HG03439 (cell line): ENCODE data around the gene PCGF5.
"Not testable (repeated sequence)": the region's sequence is repeated elsewhere in the genome, so short reads cannot be mapped to it uniquely, and the experiment has no call there.

Experiments used
- ATAC-seq: cut with Tn5 transposase; IDR thresholded peaks from one replicate; pipeline ENCODE4 v1.9.1; 2021; ENCODE audit warnings: mild to moderate bottlenecking, moderate library complexity; ENCODE audit not compliant: unreplicated experiment

The PCGF5 gene

DNA sequence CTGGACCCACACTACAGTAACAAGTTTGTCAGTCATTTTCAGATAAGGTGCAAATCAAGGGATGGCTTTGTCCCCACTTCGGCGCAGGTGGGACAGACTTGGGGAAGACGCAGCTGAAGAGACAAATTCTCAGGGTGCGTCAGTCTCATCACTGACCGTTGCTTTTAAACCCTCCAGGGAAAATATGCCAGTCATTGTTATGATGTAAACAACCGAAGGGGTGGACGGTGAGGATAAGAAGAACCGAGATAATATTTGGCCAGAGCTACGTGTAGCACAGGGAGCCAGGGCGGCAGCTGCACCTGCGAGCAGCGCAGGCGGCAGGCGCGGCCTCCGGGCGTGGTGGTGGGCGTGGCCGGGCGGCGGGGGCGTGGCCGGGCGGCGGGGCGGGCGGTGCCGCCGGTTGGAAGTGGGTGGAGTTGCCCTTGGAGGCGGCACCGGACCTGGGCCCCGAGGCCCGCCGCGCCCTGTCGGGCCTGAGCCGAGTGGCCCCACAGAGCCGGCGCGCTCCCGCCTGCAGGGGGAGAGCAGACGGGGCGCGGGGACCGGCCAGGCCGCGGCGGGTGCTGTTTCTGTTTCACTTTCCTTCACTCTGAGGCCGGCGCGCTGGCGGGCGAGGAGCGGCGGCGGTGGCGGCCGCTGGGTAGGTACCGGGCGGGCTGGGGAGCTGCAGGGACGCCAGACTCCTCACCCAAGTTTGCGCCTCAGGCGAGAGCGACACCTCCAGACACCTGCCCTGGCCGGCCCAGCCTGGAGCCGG, at the start of gene PCGF5:
TSS of gene PCGF5 (plus strand) at position 470 of the 760 bp plus-strand sequence. CDS start 2,209 bp downstream, outside the sequence.
- ATAC-seq = peak; percentile 94

DNA sequence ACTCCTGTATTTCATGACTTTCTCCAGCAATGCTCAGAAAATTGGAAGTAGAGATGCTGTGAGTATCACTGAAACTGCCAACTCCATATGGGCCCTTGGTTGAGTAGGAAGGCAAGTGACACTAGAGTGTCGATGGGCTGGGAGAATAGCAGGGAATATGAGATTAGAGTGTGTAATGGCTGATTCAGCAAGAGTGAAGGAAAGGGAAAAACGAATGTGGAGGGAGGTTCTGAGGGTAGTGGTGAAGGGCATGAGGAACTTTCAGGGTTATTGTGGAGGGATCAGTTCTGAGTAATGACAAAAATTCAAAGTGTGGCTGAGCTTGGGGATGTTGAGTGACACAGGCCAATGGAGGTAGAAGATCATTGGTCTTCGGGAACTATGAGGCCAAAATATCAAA, 49.0 kb upstream of the PCGF5 start:
- no peak for ATAC-seq

DNA sequence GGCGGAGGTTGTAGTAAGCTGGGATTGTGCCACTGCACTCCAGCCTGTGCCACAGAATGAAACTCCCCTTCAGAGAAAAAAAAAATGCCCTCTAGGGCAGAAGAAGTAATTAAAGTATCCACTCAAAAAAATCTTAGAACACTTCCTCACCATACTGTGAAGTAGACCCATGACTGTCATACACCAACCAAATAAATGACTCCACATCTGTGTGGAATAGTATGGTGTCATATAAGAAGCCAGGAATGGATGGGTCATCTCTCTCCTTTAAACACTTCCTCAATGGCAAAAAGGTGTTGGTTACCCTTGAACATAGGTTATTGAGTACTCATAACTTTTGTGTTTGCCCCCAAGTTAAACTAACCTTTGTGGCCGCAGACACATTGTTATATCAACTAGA, 48.1 kb upstream of the PCGF5 start:
- ATAC-seq = no peak

DNA sequence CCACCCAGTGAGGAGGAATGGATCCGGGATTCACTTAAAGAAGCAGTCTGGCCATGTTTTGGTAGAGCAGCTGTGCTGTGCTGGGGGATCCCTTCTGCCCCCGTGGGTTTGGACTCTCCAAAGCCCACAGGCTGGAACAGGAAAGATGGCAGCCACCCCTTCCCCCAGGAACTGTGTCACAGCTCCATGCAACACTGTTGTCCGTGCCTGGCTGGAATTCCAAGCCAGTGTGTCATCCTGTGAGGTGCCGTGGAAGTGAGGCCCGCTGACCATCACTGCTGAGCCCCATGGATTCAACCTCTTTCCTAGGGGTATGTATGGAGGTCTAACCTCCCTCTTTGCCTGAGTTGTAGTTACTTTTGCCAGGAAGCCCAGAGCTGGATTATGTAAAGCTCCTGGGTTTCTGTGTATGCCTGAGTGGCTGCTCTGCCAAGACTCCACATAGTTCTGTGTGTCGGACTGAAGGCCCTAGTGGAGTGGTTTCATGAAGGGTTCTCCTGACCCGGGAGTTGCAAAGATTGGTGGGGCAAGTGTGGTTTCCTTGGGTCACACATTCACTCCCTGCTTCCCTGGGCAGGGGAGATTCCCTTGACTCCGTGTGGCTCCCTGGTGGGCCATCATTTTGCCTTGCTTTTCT, 35.1 kb upstream of the PCGF5 start:
- no peak for ATAC-seq

DNA sequence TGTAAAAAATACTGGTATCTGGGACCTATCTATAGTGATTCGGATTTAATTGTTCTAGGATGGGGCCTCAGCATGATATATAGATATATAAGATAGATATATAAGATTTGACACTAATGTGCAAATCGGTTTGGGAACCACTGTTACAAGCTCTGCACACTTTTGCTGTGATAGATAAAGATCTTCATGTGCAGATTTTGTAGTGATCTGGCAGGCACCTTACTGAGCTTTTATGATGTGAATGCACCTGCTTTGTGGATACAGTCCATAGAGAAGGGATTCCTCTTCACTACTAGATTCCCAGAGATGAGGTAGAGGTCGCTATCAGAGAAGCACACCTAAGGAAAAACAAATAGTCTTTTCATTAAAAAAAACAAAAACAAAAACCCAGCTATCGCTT, 33.3 kb upstream of the PCGF5 start:
- ATAC-seq = no peak

DNA sequence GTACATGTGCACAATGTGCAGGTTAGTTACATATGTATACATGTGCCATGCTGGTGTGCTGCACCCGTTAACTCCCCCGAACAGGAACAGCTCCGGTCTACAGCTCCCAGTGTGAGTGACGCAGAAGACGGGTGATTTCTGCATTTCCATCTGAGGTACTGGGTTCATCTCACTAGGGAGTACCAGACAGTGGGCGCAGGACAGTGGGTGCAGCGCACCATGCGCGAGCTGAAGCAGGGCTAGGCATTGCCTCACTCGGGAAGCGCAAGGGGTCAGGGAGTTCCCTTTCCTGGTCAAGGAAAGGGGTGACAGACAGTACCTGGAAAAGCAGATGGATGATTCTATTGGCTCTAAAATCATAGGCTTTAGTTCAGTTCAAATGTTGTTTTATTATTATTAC, 32.5 kb upstream of the PCGF5 start:
- ATAC-seq = not testable (repeated sequence)

DNA sequence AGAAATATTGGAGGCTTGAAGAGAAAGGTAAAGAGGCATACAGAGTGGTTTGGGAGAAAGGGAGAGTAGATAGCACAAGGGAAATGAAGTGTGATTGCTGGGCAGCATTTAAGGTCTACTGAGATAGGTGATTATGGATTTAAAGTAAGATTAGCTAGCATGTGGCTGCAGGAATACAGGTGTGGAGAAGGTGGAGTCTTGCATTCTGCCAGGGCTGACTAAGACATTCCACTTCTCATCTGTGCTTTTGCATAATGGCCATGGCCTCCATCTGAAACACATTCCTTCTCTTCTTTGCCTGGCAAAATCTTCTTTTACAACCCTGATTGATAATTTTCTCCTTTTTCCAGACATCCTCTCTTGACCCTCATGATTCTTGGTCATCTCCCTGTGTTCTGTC, 31.6 kb upstream of the PCGF5 start:
- no peak for ATAC-seq

DNA sequence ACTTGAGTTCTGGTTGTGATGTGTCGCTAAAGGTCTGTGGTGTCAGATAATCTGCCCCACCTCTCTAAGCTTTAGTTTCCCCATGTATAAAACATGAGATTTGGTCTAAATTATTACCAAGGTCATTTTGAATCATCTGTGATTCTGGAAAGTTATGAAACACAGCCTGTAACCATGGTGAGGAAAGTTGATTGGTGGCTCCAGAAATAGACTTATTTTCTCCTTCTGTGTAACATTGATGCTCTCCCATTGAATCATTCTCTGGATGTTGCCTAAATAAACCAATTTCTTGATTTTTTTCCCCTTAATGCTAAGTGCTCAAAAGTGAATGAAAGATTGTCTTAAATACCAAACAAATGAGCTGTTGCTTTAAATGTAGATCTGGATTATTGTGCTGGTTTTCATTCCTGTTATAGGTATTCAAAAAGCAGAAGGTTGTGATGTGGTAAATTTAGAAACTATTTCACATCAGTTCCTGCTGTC, 30.0 kb upstream of the PCGF5 start:
- ATAC-seq = no peak

DNA sequence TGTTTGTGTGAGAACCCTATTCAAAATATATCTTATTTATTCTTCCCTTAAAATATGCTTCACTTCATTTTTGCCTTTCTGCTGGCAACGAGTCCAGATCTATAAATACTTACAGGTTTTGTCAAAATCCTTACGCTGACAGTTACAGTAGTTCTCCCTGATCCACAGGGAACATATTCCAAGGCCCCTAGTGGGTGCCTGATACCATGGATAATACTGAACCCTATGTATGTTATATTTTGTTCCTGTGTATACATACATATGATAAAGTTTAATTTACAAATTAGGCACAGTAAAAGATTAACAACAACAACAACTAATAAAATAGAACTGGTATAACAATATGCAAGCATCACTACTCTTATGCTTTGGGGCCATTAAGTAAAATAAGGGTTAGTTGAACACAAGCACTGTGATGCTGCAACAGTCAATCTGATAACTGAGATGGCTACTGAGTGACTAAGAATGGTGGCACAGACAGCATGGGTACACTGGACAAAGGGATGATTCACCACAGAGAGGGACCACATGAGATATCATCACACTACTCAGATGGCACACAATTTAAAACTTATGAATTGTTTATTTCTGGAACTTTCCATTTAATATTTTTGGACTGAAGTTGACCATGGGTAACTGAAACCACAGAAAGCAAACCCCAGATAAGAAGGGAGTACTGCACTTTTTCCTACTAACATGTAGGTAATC, 29.4 kb upstream of the PCGF5 start:
- peak; percentile 73 for ATAC-seq

DNA sequence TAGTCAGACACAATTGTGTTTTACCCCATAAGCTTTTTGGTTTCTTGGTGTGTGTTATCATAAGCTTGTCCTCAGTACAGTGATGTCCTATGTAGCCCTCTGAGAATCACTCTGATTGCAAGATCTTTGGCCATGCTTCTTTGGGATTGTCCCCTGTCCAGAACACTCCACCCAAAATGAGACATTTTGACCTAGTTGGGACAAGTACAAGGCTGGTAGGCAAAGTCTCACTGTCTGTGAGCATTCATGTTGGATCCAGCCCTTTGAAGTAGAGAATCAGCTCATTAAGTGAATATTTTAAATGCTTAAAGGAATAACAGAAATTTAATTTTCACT, 28.9 kb upstream of the PCGF5 start:
- peak; percentile 4 for ATAC-seq

DNA sequence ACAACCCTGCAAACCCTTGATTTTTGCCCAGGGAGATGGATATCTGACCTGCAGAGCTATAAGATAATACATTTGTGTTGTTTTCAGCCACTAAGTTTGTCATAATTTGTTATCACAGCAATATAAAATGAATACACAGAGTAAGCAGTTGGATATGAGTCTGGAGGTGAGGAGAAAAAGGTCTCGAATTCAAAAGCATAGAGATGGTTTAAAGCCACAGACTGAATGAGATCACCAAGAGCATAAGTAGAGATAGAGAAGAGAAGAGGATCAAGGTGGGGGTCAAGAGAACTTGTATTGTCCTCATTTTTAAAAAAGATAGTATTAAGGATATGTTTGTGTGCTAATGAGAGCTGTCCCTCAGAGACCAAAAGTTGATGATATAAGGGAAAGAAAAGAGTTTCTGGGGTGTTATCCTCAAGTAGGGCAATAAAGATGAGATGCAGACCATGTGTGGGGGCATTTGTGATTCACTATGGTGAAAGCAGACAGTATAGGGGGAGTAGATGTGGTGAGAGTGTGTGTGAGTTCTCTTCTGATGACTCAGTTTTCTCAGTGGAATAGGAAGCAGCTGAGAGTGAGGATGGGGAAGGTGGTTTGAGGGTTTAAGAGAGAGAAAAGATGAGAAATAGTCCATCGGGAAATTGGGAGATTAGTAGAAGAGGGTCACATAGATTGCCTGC, 25.8 kb upstream of the PCGF5 start:
- no peak for ATAC-seq

DNA sequence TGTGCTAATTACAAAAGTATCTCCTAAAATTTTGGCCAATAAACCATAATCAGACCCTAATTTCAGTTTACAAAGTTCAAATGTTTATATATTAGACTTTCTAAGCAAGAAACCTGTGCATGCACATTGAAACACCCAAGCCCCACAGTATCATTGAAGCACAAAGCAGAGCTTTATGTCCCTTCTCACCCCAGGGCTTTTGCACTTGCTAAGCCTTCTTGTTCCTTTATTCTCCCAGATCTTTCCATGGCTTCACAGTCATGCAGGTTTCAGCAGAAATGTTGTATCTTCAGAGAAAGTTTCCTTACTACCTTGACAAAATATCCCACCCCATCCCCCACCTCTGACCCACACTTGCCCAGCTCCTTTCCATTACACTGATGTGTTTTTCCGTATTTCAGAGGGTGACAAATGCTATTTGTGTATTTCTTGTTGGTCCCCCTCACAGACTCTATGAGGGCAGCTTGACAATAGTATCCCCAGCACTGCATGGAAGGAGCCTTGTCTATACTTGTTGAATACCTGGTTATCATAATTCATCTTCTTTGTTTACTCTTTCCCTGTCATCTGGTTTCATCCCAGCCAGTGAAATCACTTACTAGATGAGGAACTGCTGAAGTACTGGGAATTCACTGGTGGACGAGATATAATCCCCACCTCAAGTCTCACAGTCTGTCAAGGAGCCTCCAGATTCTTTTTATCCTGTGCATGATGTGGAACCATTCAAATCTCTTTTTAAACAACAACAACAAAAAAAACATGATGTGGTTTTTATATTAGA, 24.0 kb upstream of the PCGF5 start:
- ATAC-seq = no peak

DNA sequence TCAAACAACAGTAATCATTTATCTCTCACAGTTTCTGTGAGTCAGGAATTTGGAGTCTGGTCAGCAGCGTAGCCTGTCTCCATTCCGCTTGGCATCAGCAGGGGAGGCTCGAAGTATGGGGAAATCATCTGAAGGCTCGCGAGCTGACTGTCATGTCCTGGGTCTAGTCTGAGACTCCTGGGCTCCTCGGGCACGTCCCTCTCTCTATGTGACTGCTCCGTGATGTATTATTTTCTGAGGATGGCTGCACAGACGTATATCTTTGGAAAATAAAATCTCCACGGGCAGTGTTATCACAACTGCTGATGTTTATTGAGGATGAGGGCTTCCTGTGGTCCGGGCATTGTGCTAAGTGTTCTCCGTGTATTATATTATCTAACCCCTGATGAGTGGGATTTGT, 23.3 kb upstream of the PCGF5 start:
- no peak for ATAC-seq

DNA sequence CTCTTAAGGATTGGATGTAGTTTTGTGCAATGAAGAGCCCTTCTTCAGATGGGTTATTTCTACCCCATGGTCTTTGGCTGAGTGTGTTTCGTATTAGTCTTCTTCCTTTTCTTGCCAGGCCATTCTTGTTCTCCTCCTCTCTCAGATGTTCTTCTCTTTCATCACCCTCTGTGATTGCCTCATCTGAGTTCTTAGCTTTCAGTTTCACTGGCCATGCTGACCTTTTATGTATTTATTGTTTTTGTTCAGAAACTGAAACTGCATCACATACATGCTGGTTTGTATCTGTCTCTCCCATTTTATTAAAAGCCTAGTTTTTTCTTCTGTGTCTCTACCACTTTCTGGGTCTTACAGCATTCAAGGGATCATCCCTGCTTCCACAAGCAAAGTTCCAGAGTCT, 21.7 kb upstream of the PCGF5 start:
- peak; percentile 79 for ATAC-seq

DNA sequence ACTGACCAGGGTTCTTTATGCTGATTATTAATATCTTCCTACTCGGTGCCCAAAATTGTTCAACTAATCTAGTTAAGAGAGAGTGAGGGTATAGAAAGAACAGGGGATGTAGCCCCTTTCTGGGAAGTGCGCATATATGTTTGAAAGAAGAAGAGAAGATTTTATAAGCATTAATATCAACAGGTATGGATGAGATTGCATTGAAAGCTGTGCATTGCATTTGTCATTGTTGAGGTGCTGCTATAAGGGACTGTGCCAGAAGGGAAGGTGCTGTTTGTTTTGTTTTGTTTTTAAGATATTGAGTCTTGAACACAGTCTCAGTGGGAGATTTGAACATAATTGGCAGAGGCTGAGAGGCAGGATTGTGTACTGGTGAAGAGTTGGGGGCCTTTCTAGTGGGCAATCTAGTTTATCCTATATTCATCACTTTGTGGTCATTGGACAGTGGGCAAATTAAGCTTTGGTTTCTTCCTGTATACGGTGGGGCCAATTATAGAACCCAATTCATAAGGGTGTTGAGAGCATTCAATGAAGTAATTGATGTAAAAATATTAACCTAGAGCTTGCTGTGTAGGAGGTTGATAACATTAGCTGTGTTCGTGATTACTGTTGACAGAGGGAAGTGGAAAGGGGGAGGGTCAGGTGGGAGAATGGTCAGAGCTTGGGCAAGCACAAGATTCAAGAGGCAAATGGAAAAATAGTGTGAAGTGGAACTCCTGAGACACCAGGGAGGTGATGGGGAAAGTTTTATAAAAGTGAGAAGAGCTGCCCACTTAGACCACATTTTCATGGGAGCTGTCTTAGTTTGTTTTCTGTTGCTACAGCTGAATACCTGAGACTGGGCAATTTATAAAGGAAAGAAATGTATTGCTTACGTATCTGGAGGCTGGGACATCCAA, 19.9 kb upstream of the PCGF5 start:
- ATAC-seq = no peak

DNA sequence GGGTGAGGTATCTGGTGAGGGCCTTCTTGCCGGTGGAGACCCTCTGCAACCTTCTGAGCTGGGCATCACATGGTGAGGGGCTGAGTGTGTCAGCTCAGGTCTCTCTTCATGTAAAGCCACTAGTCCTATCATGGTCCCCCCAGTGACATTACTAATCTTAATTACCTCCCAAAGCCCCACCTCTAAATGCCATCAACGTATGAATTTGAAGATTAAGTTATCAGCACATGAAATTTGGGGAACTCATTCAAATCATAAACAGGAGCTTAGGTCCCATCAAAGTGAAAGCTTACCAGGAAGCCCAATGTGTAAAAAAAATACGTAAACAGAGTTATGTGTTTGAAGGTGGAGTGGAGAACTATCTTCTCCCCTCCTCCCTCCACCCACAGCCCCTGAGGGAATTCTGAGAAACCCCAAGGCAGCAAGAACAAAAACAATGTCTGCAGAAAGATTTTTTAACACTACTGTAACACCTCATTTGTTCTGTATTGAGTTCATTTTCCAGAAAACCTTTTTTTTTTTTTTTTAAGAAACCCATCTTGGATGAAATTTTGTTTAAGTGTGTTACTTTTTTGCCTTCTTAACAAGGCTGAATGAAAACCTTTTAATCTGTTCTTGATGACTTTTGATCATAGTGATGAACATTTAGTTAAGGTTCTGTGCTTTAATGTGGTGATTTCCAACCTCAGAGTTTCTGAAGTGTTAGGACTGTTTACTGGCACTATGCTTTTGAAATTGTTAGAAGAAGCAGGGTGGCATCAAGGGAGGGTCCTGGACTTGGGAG, 19.1 kb upstream of the PCGF5 start:
- ATAC-seq = peak; percentile 40

DNA sequence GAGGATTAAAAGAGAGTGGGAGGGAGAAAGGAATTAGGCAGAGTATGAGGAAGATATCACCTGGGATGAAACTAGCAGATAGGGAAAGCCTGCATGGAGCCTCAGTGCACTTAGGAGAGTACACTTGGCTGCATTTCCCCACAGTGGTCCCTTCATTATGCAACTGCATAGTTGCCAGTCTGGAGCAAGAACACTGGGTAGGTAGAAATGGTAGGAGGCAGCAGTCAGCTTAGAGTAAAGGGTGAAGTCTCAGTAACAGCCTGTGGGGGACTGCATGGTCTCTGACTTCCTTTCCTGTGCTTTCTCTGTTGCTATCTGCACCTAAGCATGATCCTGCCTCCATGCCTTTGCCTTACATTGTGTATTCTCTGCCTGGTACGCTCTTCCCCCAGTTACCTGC, 14.0 kb upstream of the PCGF5 start:
- ATAC-seq = no peak

DNA sequence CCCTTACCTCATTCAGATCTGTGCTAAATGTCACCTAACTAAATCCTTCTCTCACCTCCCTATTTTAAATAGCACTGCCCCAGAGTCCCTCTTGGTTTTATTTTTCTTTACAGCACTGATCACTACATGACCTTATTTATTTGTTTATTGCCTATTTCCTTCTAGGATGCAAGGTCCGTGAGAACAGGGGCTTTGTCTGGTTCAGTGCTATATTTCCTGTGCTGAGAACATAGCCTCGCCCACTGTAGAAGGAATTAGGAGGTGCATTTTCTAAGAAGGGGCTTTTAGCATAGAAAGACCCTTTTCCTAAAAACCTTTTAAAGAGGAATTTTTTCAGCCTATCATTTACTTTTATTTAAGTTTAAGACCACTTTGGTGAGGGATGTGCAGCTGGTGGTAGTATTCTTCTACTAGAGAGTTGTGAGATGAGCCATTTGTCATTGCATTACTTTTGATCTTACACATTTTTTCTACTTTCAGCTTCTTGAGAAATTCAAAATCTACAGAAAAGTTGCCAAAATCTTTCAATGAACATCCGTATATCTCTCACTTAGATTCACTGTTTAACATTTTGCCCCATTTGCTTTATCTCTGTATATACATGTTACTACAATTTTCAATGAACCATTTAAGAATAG, 13.5 kb upstream of the PCGF5 start:
- no peak for ATAC-seq
